ENCODE measurements around the gene NYNRIN.
"Not testable (repeated sequence)": the region's sequence is repeated elsewhere in the genome, so short reads cannot be mapped to it uniquely, and the experiment has no call there.

Gene NYNRIN

DNA sequence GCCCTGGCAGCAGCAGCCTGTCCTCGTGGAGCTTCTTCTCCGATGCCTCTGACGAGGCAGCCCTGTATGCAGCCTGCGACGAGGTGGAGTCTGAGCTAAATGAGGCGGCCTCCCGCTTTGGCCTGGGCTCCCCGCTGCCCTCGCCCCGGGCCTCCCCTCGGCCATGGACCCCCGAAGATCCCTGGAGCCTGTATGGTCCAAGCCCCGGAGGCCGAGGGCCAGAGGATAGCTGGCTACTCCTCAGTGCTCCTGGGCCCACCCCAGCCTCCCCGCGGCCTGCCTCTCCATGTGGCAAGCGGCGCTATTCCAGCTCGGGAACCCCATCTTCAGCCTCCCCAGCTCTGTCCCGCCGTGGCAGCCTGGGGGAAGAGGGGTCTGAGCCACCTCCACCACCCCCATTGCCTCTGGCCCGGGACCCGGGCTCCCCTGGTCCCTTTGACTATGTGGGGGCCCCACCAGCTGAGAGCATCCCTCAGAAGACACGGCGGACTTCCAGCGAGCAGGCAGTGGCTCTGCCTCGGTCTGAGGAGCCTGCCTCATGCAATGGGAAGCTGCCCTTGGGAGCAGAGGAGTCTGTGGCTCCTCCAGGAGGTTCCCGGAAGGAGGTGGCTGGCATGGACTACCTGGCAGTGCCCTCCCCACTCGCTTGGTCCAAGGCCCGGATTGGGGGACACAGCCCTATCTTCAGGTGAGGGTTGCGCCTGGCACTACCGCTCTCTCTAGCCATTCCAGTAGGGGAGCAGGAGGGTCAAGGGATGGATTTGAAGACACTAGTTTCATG, 28.7 kb upstream of the NYNRIN start:
- no peak for DNase-seq

- DNase-seq: no peak
These were observed 28.1 kb upstream of the NYNRIN start for GRCh38 chr14:24370748-24371147.

DNA sequence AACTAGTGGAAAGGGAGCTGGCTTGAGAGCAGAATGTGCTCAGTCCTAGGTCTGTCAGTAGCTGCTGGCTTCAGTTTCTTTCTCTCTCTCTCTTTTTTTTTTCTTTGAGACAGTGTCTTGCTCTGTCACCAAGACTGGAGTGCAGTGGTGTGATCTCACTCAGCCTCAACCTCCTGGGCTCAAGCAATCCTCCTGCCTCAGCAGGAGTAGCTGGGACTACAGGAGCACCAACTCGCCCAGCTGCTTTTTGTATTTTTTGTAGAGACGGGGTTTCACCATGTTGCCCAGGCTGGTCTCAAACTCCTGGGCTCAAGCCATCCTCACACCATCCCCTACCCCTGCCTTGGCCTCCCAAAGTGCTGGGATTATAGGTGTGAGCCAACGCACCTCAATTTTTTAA, 27.2 kb upstream of the NYNRIN start:
- not testable (repeated sequence) for DNase-seq

GRCh38 chr14:24372701-24373416, 25.9 kb upstream of the NYNRIN start:
- no peak for DNase-seq

DNA sequence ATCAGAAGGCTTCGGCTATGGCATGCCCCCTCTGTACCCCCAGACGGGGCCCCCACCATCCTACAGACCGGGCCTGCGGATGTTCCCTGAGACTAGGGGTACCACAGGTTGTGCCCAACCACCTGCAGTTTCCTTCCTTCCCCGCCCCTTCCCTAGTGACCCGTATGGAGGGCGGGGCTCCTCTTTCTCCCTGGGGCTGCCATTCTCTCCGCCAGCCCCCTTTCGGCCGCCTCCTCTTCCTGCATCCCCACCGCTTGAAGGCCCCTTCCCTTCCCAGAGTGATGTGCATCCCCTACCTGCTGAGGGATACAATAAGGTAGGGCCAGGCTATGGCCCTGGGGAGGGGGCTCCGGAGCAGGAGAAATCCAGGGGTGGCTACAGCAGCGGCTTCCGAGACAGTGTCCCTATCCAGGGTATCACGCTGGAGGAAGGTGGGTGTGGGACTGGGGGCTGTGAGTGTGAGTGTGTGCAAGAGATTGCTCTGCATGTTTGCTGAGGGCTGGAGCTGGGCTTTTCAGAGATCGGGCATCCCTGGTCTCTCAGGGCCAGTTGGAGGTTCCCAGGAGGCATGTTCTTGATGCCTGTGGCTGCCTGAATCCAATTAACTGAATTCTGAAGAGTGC, 22.2 kb upstream of the NYNRIN start:
- DNase-seq: no peak

- DNase-seq: no peak
These were observed 21.7 kb upstream of the NYNRIN start for GRCh38 chr14:24377126-24377525.

GRCh38 chr14:24377657-24378056, 21.1 kb upstream of the NYNRIN start:
- no peak for DNase-seq

DNA sequence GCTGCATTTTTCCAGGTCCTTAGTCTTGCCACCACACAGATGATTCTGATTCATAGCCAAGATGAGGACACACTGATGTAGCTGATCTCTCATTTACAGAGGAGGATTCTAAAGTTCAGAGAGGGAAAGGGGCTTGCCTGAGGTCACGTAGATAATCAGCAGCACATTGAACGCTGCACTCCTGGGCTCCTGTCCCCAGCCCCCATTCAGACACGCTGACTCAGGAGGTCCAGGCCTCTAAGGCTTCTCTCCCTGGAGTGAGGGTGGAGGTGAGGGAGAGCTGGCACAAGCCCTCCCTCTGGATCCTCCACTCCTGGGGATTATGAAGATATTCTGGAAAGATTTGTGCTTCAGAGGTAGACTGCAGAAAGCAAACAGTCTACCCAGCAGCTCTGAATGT, 20.5 kb upstream of the NYNRIN start:
- no peak for DNase-seq

GRCh38 chr14:24378981-24379906, 19.6 kb upstream of the NYNRIN start:
- no peak for DNase-seq

DNA sequence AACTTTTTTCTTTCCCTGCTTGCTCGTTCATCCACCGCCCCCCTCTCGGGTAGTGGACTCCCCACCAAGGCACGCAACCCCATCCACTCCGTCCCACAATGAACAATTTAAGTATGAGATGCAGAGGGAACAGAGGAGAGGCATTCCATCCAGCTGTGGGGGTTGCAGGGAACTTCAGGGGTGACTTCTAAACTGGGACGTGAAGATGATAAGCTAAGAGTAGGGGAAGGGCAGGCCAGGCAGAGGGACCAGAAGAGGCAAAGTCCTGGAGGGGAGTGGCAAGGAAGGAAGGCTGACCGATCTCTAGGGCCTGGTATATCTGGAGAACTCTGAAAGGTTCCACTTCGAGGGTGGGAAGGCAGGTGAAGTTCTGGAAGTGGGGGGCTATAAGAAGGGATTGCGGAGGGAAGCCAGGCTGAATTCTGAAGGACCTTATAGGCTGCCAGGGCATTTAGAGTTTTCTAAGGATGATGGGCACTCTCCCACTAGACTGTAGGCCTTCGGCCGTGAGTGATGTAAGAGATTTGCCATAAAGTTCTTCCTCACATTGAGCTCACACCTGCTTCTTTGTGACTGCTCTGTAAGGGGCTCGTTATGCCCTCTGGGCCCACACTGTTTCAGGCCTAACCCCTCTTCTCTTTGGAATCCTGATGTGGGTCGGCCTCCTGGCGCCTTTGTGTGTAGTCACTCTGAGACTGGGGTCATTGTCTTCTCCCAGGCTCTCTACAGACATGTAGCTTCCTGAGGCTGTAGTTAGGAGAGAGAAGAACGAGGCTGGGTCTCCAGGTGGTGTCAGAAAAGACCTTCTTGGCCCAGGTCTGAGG, 18.7 kb upstream of the NYNRIN start:
- DNase-seq: no peak

- DNase-seq: no peak
These were observed 17.3 kb upstream of the NYNRIN start for GRCh38 chr14:24381363-24382063.

- DNase-seq: no peak
These were observed 16.8 kb upstream of the NYNRIN start for GRCh38 chr14:24382064-24382371.

GRCh38 chr14:24384169-24384568, 14.6 kb upstream of the NYNRIN start:
- no peak for DNase-seq

- DNase-seq: no peak
These were observed 13.3 kb upstream of the NYNRIN start for GRCh38 chr14:24385524-24385923.

DNA sequence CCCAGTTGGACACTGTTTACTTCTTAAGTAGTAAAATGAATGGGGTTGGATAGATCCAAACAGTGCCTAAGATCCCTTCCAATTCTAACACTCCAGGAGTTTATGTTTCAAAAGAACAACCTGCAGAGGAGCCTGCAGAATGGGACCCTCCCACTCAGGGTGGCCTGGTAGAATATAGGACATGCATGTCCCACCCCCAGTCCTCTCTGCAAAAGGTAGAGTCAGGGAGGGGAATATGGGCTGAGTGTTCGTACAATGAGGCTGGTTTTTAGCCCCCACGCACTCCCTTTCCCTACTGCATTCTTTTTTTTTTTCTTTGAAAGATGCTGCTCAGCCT, 11.8 kb upstream of the NYNRIN start:
- DNase-seq: no peak

DNA sequence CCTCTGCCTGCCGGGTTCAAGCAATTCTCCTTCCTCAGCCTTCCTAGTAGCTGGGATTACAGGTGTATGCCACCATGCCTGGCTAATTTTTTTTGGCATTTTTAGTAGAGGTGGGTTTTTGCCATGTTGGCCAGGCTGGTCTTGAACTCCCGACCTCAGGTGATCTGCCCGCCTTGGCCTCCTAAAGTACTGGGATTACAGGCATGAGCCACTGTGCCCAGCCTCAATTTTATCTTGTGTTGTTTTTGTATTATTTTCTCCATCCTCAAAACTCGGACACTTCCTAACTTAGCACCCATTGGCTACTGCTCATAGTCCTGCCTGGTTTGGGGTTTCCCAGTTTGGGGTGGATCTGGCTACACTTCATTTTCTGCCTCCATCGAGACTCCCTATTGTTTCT, 11.2 kb upstream of the NYNRIN start:
- not testable (repeated sequence) for DNase-seq

DNA sequence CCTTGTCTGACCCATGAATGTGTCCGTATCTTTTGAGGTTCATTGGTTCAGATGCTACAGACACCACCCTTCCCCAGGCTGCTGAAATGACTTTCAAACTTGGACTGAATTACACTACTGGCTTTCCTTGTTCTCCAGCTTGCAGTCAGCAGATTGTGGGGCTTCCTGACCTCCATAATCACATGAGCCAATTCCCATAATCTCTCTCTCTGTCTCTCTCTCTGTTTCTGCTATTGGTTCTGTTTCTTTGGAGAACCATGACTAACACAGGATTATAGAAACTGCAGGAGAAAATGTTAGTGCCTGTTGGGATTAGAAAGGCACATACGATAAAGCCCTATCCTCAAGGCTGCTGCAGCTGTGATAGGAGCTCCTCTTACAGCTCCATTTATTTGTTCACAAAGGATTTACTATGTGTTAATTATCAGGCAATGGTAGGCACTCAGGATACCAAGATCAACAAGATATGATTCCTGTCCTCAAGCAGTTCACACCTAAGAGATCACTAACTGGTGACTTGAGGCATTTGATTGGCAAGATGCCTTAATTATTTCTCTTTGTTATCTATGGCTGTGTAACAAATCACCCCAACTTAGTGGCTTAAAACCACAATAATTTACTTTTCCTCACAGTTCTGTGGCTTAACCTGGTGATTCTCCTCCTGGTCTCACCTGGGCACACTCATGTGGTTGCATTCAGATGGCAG, 10.2 kb upstream of the NYNRIN start:
- DNase-seq: no peak

GRCh38 chr14:24389226-24389848, 9.5 kb upstream of the NYNRIN start:
- no peak for DNase-seq

- no peak for DNase-seq
These were observed 7.9 kb upstream of the NYNRIN start for GRCh38 chr14:24390701-24391468.
